Measurements from ENCODE around the gene ATP2B3. TPM values are rescaled to one million over a fixed set of nuclear protein-coding genes. Genes with fewer than 3 reads are reported as not detected.

The ATP2B3 gene
- polyA plus RNA-seq, 3 donors, result 0.01 TPM; not detected in 2

- intact Hi-C loops (cut with micrococcal nuclease), result no loop called here
- WGBS (ENCODE audit: insufficient coverage), result no CpG with 5 or more reads among the region's 14 CpGs
- peaks cover 14 to 18% of the 10 kb centered on the region in 2 donors for H3K4me1 ChIP-seq (ENCODE audit: control insufficient read depth in 1 of 2, insufficient read depth in 2 of 2, low read length in 2 of 2)
Measured at GRCh38 chrX:153580700-153581386, 63.4 kb downstream of the ATP2B3 start.

GRCh38 chrX:153582896-153583295 is 65.5 kb downstream of the ATP2B3 start:
- H3K9me3 Mint-ChIP-seq, result peaks cover 0 to 8% (median 0%) of the 10 kb centered on the region in 7 donors
- Histone ChIP-seq H3K27me3 (ENCODE audit: control insufficient read depth in 2 of 2, insufficient read depth in 2 of 2, low read length in 2 of 2) (no peaks in the 10 kb centered on the region), H3K27ac (ENCODE audit: low read depth in 1 of 2, low read length in 2 of 2) (no peak overlapping the region), H3K9me3 (replicated peaks in 1 of 2; ENCODE audit: control insufficient read depth in 1 of 2, insufficient read depth in 1 of 2, low read length in 2 of 2) (no peaks in the 10 kb centered on the region), H3K79me2 (ENCODE audit: insufficient read depth, low read length) (no peaks in the 10 kb centered on the region), H4K20me1 (ENCODE audit: insufficient read depth, low read length) (no peaks in the 10 kb centered on the region), H2AFZ (ENCODE audit: insufficient read depth, low read depth, low read length, poor library complexity, severe bottlenecking) (no peak overlapping the region), H3K4me3 (replicated peaks in 1 of 3; ENCODE audit: low read depth in 2 of 3, low read length in 3 of 3) (peak overlapping the region in 1 of 3 experiments; percentile 42), H3K4me2 (replicated peaks; ENCODE audit: extremely low read depth, low read length, poor library complexity, severe bottlenecking) (peak overlapping the region; percentile 46), H3K9ac (ENCODE audit: insufficient read depth, low read length, poor library complexity, severe bottlenecking) (no peak overlapping the region), H3K36me3 (replicated peaks in 1 of 2; ENCODE audit: control insufficient read depth in 1 of 2, insufficient read depth in 2 of 2, low read length in 2 of 2) (peaks cover 9 to 15% of the 10 kb centered on the region in 2 donors), H3K4me1 (ENCODE audit: control insufficient read depth in 1 of 2, insufficient read depth in 2 of 2, low read length in 2 of 2) (peaks cover 14 to 18% of the 10 kb centered on the region in 2 donors)
- peak overlapping the region in 1 of 7 donors; percentile 15 for H3K27ac Mint-ChIP-seq
- H3K4me1 Mint-ChIP-seq, result peaks cover 20% of the 10 kb centered on the region
- intact Hi-C loops (cut with micrococcal nuclease), result no loop called here
- 0% methylated on average over 9 of the region's 13 CpGs for WGBS (ENCODE audit: insufficient coverage)
- TF ChIP-seq CTCF (IDR thresholded peaks at IDR 0.05), result no peak
- peak overlapping the region; percentile 41 to 65 for H3K4me3 Mint-ChIP-seq
- peak; percentile 58 to 79 (median 66) for DNase-seq
- peaks cover 2 to 41% (median 4%) of the 10 kb centered on the region in 3 donors for H3K27me3 Mint-ChIP-seq (ENCODE audit: low read depth in 3 of 3)
- H3K36me3 Mint-ChIP-seq, result peaks cover 14 to 18% of the 10 kb centered on the region in 2 donors

More at GRCh38 chrX:153580700-153581386, 63.4 kb downstream of the ATP2B3 start:
- Histone ChIP-seq H3K4me3 (replicated peaks in 1 of 3; ENCODE audit: low read depth in 2 of 3, low read length in 3 of 3) (no peak overlapping the region), H3K36me3 (replicated peaks in 1 of 2; ENCODE audit: control insufficient read depth in 1 of 2, insufficient read depth in 2 of 2, low read length in 2 of 2) (no peaks in the 10 kb centered on the region), H3K27ac (ENCODE audit: low read depth in 1 of 2, low read length in 2 of 2) (no peak overlapping the region), H3K9ac (ENCODE audit: insufficient read depth, low read length, poor library complexity, severe bottlenecking) (no peak overlapping the region), H3K4me2 (replicated peaks; ENCODE audit: extremely low read depth, low read length, poor library complexity, severe bottlenecking) (no peak overlapping the region), H3K79me2 (ENCODE audit: insufficient read depth, low read length) (no peaks in the 10 kb centered on the region), H3K27me3 (ENCODE audit: control insufficient read depth in 2 of 2, insufficient read depth in 2 of 2, low read length in 2 of 2) (no peaks in the 10 kb centered on the region), H3K9me3 (replicated peaks in 1 of 2; ENCODE audit: control insufficient read depth in 1 of 2, insufficient read depth in 1 of 2, low read length in 2 of 2) (no peaks in the 10 kb centered on the region), H4K20me1 (ENCODE audit: insufficient read depth, low read length) (no peaks in the 10 kb centered on the region), H2AFZ (ENCODE audit: insufficient read depth, low read depth, low read length, poor library complexity, severe bottlenecking) (no peak overlapping the region)
- Mint-ChIP-seq H3K36me3 (no peaks in the 10 kb centered on the region), H3K4me1 (peaks cover 20% of the 10 kb centered on the region), H3K4me3 (no peak overlapping the region), H3K27me3 (ENCODE audit: low read depth in 3 of 3) (peaks cover 3 to 40% (median 4%) of the 10 kb centered on the region in 3 donors), H3K9me3 (peaks cover 0 to 8% (median 0%) of the 10 kb centered on the region in 7 donors), H3K27ac (no peak overlapping the region)
- TF ChIP-seq CTCF (IDR thresholded peaks at IDR 0.05), result no peak
- no peak for DNase-seq

Data from CD14-positive monocyte (primary cell).